Thyroid gland (tissue), 4 donors: Measurements from ENCODE around the gene MED27.

Source experiments
- CTCF ChIP-seq, 6 experiments: fragments of 200-600 bp in 3 of 6; fragments of 450-650 bp in 3 of 6; sonication (generic) in 3 of 6; IDR thresholded peaks; one replicate each; pipeline ENCODE4 v1.5.1; 2016 to 2019; ENCODE audit warnings: antibody characterized with exemption in 6 of 6, mild to moderate bottlenecking in 2 of 6, inconsistent platforms in 1 of 6, moderate library complexity in 1 of 6
- POLR2A ChIP-seq, 2 donors: fragments of 450-650 bp; IDR thresholded peaks; one replicate each; pipeline ENCODE4 v1.6.1; 2017; ENCODE audit warnings: antibody characterized with exemption in 2 of 2, mild to moderate bottlenecking in 2 of 2, moderate library complexity in 1 of 2

- TF ChIP-seq CTCF (IDR thresholded peaks at IDR 0.05), result no peak
- TF ChIP-seq POLR2A (IDR thresholded peaks at IDR 0.05), result no peak
These were observed 240.2 kb downstream of the MED27 start for GRCh38 chr9:131839281-131840084.
